B cell (primary cell): ENCODE data around the gene VWA8. TPM values are rescaled to one million over a fixed set of nuclear protein-coding genes. Genes with fewer than 3 reads are reported as not detected.
"Not testable (repeated sequence)": the region's sequence is repeated elsewhere in the genome, so short reads cannot be mapped to it uniquely, and the experiment has no call there.

ENCODE experiments used
- ATAC-seq: fragments of 200-7000 bp; cut with Tn5 transposase; one replicate; pipeline ENCODE4 v1.10.0; 2021; ENCODE audit warnings: low read depth, mild to moderate bottlenecking, moderate number of reproducible peaks, moderate library complexity
- CTCF ChIA-PET: fragments of 350-600 bp; sonication (Branson Sonifier 250); formaldehyde crosslinking; loops from one replicate; lab custom pipeline; 2021; ENCODE audit warnings: antibody characterized with exemption, inconsistent platforms; lab: Charles Lee
- POLR2A ChIA-PET: fragments of 350-600 bp; sonication (Branson Sonifier 250); formaldehyde crosslinking; loops from one replicate; lab custom pipeline; 2021; ENCODE audit warnings: antibody characterized with exemption; lab: Charles Lee
- DNase-seq: peaks from one replicate; pipeline ENCODE4 v3.0.0; 2013
- H2AFZ ChIP-seq: 2 replicates; pipeline ENCODE4 v1.6.1; 2012; ENCODE audit warnings: mild to moderate bottlenecking, low read depth, low read length; ENCODE audit not compliant: insufficient read depth, poor library complexity, severe bottlenecking
- H3K27ac ChIP-seq, 2 donors: 1 replicate in 1 of 2; 2 replicates in 1 of 2; pipeline ENCODE4 v1.5.1; 2012 to 2013; ENCODE audit warnings: low read length in 2 of 2, mild to moderate bottlenecking in 2 of 2, moderate library complexity in 1 of 2
- H3K27me3 ChIP-seq, 4 experiments: fragments of 200-600 bp in 1 of 4; sonication (generic) in 1 of 4; replicated peaks in 1 of 4; 1 replicate in 2 of 4; 2 replicates in 2 of 4; pipeline versions ENCODE4 v1.6.1 to v1.7.0; 2013 to 2016; ENCODE audit warnings: low read length in 3 of 4, mild to moderate bottlenecking in 2 of 4, mixed read lengths in 1 of 4, moderate library complexity in 1 of 4; ENCODE audit not compliant: insufficient read depth in 4 of 4, control insufficient read depth in 3 of 4; ENCODE audit errors: control extremely low read depth in 1 of 4
- H3K36me3 ChIP-seq, 2 experiments: replicated peaks in 1 of 2; 1 replicate in 1 of 2; 2 replicates in 1 of 2; pipeline versions ENCODE4 v1.6.1 to v1.7.1; 2013; ENCODE audit warnings: low read length in 1 of 2; ENCODE audit not compliant: insufficient read depth in 2 of 2, control insufficient read depth in 1 of 2; ENCODE audit errors: control extremely low read depth in 1 of 2, extremely low read depth in 1 of 2
- H3K4me1 ChIP-seq, 2 donors: fragments of 200-600 bp in 1 of 2; sonication (generic) in 1 of 2; 1 replicate in 1 of 2; 2 replicates in 1 of 2; pipeline versions ENCODE4 v1.5.1 to v1.6.1; 2013 to 2017; ENCODE audit warnings: low read length in 2 of 2; ENCODE audit not compliant: control insufficient read depth in 2 of 2, insufficient read depth in 2 of 2
- H3K4me2 ChIP-seq: replicated peaks from 2 replicates; pipeline ENCODE3; 2012; ENCODE audit warnings: mild to moderate bottlenecking, low read depth, low read length; ENCODE audit not compliant: poor library complexity, severe bottlenecking
- H3K4me3 ChIP-seq, 5 experiments: fragments of 200-600 bp in 1 of 5; sonication (generic) in 1 of 5; 1 replicate in 3 of 5; 2 replicates in 2 of 5; pipeline versions ENCODE4 v1.5.1 to v1.7.0; 2011 to 2016; ENCODE audit warnings: low read length in 4 of 5, mild to moderate bottlenecking in 4 of 5, low read depth in 2 of 5, control low read depth in 1 of 5, moderate library complexity in 1 of 5; ENCODE audit not compliant: insufficient read depth in 1 of 5; ENCODE audit errors: control extremely low read depth in 1 of 5, extremely low read depth in 1 of 5
- H3K79me2 ChIP-seq: fragments of 200-600 bp; sonication (generic); one replicate; pipeline ENCODE4 v1.6.0; 2016; ENCODE audit warnings: low read length; ENCODE audit not compliant: control insufficient read depth, insufficient read depth
- H3K9ac ChIP-seq: fragments of 200-600 bp; sonication (generic); 2 replicates; pipeline ENCODE4 v1.6.1; 2017; ENCODE audit warnings: mild to moderate bottlenecking, low read length, moderate library complexity
- H3K9me3 ChIP-seq, 3 donors: one replicate each; pipeline versions ENCODE4 v1.6.1 to v1.7.1; 2013; ENCODE audit warnings: low read length in 2 of 3; ENCODE audit not compliant: control insufficient read depth in 2 of 3, insufficient read depth in 1 of 3; ENCODE audit errors: control extremely low read depth in 1 of 3
- H4K20me1 ChIP-seq: 2 replicates; pipeline ENCODE4 v1.6.0; 2012; ENCODE audit warnings: mild to moderate bottlenecking, low read length; ENCODE audit not compliant: insufficient read depth, control insufficient read depth, poor library complexity, severe bottlenecking
- H3K27ac Mint-ChIP-seq: one replicate; pipeline ENCODE4 v1.8.0; 2021; ENCODE audit warnings: mixed read lengths
- H3K27me3 Mint-ChIP-seq: one replicate; pipeline ENCODE4 v1.8.0; 2021; ENCODE audit warnings: mixed read lengths
- H3K4me1 Mint-ChIP-seq: one replicate; pipeline ENCODE4 v1.8.0; 2021; ENCODE audit warnings: mixed read lengths
- H3K4me3 Mint-ChIP-seq: one replicate; pipeline ENCODE4 v1.8.0; 2021; ENCODE audit warnings: mixed read lengths
- H3K9me3 Mint-ChIP-seq: one replicate; pipeline ENCODE4 v1.8.0; 2022; ENCODE audit warnings: mixed read lengths; ENCODE audit not compliant: insufficient read depth
- EZH2 ChIP-seq: IDR thresholded peaks from 2 replicates; pipeline ENCODE4 v1.6.1; 2012; ENCODE audit warnings: borderline replicate concordance, low read depth, mild to moderate bottlenecking, moderate library complexity, low read length; ENCODE audit not compliant: insufficient read depth, poor library complexity, severe bottlenecking
- WGBS: methylation state at CpG from one replicate; pipeline ENCODE4 v1.1.5; 2013; ENCODE audit warnings: missing lambda C conversion rate; ENCODE audit not compliant: insufficient coverage; 5-methylcytosine and 5-hydroxymethylcytosine counted together
- intact Hi-C: fragments of 100-400 bp; cut with micrococcal nuclease; formaldehyde crosslinking; loops from one replicate; pipeline ENCODE4 v1.10.0; 2022
- polyA plus RNA-seq: library from polyadenylated mRNA; depleted of rRNA; stranded (reverse); fragments of >200 nt; gene quantifications from 2 replicates; pipeline ENCODE4 v1.2.3, GENCODE V29; 2012
- total RNA-seq, 2 donors: library from RNA; stranded (reverse); fragments of 120-200 nt in 1 of 2; gene quantifications; 1 replicate in 1 of 2; 2 replicates in 1 of 2; pipeline versions ENCODE4 v1.2.3 to v1.2.4, GENCODE V29; 2013 to 2022
- TF ChIP-seq, protein P1 (sequence below): fragments of 200-600 bp; IDR thresholded peaks from one replicate; pipeline ENCODE4 v1.8.0; 2022; ENCODE audit warnings: antibody characterized with exemption, mild to moderate bottlenecking

The VWA8 gene
- total and polyA plus RNA-seq, 2 donors (not counting 1 experiment from before 2014, with no cell fraction given): 6.0 to 19.7 TPM

DNA sequence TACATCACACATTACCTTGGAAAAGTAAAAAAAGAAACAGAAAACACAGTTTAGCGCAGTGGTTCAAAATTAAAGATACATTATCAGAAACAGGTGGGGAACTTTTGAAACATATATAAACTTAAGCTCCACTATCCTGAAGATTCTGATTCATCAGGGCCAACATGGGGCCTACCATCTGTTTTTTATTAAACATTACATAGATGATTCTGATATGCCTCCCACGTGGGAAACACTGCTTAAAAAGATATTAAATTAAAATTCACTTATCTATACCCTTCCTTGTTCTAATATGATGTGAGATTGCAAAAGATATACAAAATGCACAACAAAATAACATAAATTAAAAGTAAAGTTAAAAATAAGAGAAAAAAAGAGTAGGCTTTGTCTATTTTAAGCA is 125.0 kb downstream of the VWA8 start:
- TF ChIP-seq, protein P1, sequence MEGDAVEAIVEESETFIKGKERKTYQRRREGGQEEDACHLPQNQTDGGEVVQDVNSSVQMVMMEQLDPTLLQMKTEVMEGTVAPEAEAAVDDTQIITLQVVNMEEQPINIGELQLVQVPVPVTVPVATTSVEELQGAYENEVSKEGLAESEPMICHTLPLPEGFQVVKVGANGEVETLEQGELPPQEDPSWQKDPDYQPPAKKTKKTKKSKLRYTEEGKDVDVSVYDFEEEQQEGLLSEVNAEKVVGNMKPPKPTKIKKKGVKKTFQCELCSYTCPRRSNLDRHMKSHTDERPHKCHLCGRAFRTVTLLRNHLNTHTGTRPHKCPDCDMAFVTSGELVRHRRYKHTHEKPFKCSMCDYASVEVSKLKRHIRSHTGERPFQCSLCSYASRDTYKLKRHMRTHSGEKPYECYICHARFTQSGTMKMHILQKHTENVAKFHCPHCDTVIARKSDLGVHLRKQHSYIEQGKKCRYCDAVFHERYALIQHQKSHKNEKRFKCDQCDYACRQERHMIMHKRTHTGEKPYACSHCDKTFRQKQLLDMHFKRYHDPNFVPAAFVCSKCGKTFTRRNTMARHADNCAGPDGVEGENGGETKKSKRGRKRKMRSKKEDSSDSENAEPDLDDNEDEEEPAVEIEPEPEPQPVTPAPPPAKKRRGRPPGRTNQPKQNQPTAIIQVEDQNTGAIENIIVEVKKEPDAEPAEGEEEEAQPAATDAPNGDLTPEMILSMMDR: no peak
- TF ChIP-seq EZH2: no peak
- Mint-ChIP-seq H3K4me1 (peaks cover 18% of the 10 kb centered on the region), H3K27me3 (no peaks in the 10 kb centered on the region), H3K9me3 (no peaks in the 10 kb centered on the region), H3K27ac (no peak overlapping the region), H3K4me3 (no peak overlapping the region)
- CTCF ChIA-PET: no interaction called here
- no CpG with 5 or more reads among the region's 2 CpGs for WGBS
- Histone ChIP-seq H3K79me2 (no peaks in the 10 kb centered on the region), H3K4me3 (no peak overlapping the region), H3K4me1 (peaks cover 0 to 3% of the 10 kb centered on the region in 2 donors), H3K36me3 (peaks cover 0 to under 1% of the 10 kb centered on the region in 2 experiments), H3K9me3 (no peaks in the 10 kb centered on the region), H3K27me3 (no peaks in the 10 kb centered on the region), H2AFZ (no peak overlapping the region), H3K27ac (no peak overlapping the region), H3K9ac (no peak overlapping the region), H3K4me2 (no peak overlapping the region), H4K20me1 (no peaks in the 10 kb centered on the region)
- no peak for ATAC-seq
- POLR2A ChIA-PET: no interaction called here
- no peak for DNase-seq
- intact Hi-C loops: no loop called here

DNA sequence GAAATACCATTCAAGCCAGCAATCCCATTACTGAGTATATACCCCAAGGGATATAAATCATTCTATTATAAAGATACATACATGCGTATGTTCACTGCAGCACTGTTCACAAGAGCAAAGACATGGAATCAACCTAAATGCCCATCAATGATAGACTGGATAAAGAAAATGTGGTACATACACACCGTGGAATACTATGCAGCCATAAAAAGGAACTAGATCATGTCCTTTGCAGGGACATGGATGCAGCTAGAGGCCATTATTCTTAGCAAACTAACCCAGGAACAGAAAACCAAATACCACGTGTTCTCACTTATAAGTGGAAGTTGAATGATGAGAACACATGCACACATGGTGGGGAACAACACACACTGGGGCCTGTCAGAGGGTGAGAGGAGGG is 126.2 kb downstream of the VWA8 start:
- CTCF ChIA-PET, H3K36me3 ChIP-seq, H3K27ac ChIP-seq, H3K27ac Mint-ChIP-seq, POLR2A ChIA-PET, H3K9ac ChIP-seq, H3K9me3 Mint-ChIP-seq, H3K4me2 ChIP-seq, H3K27me3 ChIP-seq, H3K9me3 ChIP-seq, intact Hi-C loops, H3K4me3 ChIP-seq, H3K79me2 ChIP-seq, H2AFZ ChIP-seq, H3K4me3 Mint-ChIP-seq, H4K20me1 ChIP-seq, H3K4me1 ChIP-seq, H3K27me3 Mint-ChIP-seq, ATAC-seq, DNase-seq: not testable (repeated sequence)
- peaks cover 18% of the 10 kb centered on the region for H3K4me1 Mint-ChIP-seq
- WGBS: no CpG with 5 or more reads among the region's 3 CpGs
